ENCODE data around the gene HECW1. TPM values are rescaled to one million over a fixed set of nuclear protein-coding genes. Genes with fewer than 3 reads are reported as not detected.

HECW1 gene
- total and polyA plus RNA-seq, 12 donors: 0.07 to 0.23 TPM; not detected in 10

DNA sequence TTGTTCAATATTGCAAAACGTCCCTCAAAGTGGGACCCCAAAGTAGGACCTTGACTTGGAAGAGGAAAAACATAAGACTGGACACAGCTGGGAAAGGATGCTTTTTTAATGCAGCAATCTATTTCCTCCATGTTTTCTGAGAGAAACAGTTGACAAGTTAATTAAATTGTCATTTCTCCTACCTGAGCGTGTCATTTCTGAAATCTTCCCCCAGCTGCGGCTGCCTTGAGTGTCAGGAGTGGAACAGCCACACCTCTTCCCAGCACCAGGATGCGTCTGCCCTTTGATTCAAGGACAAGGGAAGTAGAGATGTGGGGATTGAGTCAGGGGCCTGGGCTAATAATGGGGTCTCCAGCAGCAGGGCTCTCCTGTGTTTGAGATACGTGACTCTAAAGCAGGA, 171.3 kb downstream of the HECW1 start:
- TF ChIP-seq, protein P1, sequence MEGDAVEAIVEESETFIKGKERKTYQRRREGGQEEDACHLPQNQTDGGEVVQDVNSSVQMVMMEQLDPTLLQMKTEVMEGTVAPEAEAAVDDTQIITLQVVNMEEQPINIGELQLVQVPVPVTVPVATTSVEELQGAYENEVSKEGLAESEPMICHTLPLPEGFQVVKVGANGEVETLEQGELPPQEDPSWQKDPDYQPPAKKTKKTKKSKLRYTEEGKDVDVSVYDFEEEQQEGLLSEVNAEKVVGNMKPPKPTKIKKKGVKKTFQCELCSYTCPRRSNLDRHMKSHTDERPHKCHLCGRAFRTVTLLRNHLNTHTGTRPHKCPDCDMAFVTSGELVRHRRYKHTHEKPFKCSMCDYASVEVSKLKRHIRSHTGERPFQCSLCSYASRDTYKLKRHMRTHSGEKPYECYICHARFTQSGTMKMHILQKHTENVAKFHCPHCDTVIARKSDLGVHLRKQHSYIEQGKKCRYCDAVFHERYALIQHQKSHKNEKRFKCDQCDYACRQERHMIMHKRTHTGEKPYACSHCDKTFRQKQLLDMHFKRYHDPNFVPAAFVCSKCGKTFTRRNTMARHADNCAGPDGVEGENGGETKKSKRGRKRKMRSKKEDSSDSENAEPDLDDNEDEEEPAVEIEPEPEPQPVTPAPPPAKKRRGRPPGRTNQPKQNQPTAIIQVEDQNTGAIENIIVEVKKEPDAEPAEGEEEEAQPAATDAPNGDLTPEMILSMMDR (IDR thresholded peaks at IDR 0.05): no peak
- no peak overlapping the region for H3K4me3 ChIP-seq
- H3K9me3 ChIP-seq: peaks cover 0 to 13% (median 0%) of the 10 kb centered on the region in 11 donors
- H3K27ac ChIP-seq: no peak overlapping the region
- peaks cover 0 to 41% (median 27%) of the 10 kb centered on the region in 7 donors for H3K27me3 ChIP-seq
- 82 to 85% methylated on average over 5 of the region's 5 CpGs for WGBS, 2 donors
- ATAC-seq: no peak
- DNase-seq: no peak
- no peaks in the 10 kb centered on the region for H3K4me1 ChIP-seq
- intact Hi-C loops (cut with DNase I): no loop called here
- no peaks in the 10 kb centered on the region for H3K36me3 ChIP-seq

DNA sequence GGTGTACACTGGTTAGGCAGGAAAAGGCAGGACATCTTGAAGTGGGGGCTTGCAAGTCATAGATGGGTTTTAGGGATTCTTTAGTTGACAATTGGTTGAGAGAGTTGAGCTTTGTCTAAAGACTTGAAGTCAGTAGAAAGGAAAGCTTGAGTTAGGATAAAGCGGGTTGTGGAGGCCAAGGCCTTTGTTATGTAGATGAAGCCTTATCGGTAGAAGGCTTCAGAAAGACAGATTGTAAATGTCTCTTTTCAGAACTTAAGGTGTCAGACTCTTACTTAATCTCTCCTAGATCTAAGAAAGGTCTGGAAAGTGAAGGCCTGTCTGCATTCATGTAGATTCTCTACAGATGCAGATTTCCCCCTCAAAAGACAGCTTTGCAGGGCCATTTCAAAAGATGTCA, 177.4 kb downstream of the HECW1 start:
- peaks cover 0 to 35% (median 10%) of the 10 kb centered on the region in 11 donors for H3K9me3 ChIP-seq
- no peak overlapping the region for H3K4me3 ChIP-seq
- H3K36me3 ChIP-seq: no peaks in the 10 kb centered on the region
- no peak for DNase-seq
- peaks cover 0 to 7% (median 0%) of the 10 kb centered on the region in 7 donors for H3K27me3 ChIP-seq
- H3K27ac ChIP-seq: no peak overlapping the region
- H3K4me1 ChIP-seq: no peaks in the 10 kb centered on the region
- TF ChIP-seq, protein P1 (IDR thresholded peaks at IDR 0.05): no peak
- ATAC-seq: no peak
- intact Hi-C loops (cut with DNase I): no loop called here
- 72 to 85% methylated on average over 2 of the region's 2 CpGs for WGBS, 2 donors

DNA sequence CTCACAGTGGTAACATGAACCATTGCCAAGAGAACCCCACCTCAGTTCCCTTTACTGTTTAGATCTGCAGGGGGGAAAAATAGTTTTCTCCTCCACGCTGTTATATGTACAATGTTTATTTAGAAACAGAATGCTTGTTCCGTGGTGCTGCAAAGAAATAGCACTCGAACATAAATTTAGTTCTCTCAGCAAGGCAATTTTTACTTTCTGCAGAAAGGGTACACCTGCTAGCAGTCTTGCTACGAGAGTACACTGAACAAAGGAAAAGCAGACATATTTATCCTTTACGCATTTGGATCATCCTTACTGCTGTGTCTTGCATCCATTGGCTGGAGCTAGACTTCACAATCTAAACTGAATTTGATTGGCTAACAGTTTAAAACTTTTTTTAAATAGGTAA, 178.5 kb downstream of the HECW1 start:
- Histone ChIP-seq H3K27ac (no peak overlapping the region), H3K27me3 (peaks cover 0 to 7% (median 0%) of the 10 kb centered on the region in 7 donors), H3K4me1 (no peaks in the 10 kb centered on the region), H3K4me3 (no peak overlapping the region), H3K9me3 (peaks cover 0 to 29% (median 10%) of the 10 kb centered on the region in 11 donors), H3K36me3 (no peaks in the 10 kb centered on the region)
- TF ChIP-seq, protein P1 (IDR thresholded peaks at IDR 0.05): no peak
- ATAC-seq (no peak), DNase-seq (no peak)
- WGBS, 2 donors: 90 to 95% methylated on average over 5 of the region's 5 CpGs
- intact Hi-C loops (cut with DNase I): no loop called here

DNA sequence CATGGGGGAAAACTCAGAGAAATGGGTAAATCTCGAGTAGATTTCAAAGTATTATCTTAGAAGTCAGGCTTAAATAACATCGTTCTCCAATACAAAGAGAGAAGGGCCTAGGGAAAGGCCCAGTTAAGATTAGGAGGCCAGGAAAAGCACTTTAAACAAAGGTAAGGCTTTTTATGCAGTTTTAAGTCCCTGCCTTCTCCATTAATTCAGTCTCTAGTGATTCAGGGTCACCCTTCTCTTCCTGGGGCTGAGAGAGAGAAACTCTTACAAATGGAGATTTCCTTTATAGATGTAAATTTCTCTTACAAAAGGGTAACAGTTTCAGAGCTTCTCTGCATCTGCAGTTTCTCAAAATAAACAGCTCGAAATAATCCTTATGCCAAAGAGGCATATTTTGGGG, 179.3 kb downstream of the HECW1 start:
- intact Hi-C loops (cut with DNase I): no loop called here
- H3K27ac ChIP-seq: no peak overlapping the region
- TF ChIP-seq, protein P1 (IDR thresholded peaks at IDR 0.05): no peak
- ATAC-seq (no peak), DNase-seq (no peak)
- peaks cover 0 to 7% (median 0%) of the 10 kb centered on the region in 7 donors for H3K27me3 ChIP-seq
- no peak overlapping the region for H3K4me3 ChIP-seq
- no peaks in the 10 kb centered on the region for H3K4me1 ChIP-seq
- 77 to 82% methylated on average over 3 of the region's 3 CpGs for WGBS, 2 donors
- no peaks in the 10 kb centered on the region for H3K36me3 ChIP-seq
- H3K9me3 ChIP-seq: peaks cover 0 to 23% (median 10%) of the 10 kb centered on the region in 11 donors
